HL-60 (cell line): Measurements from ENCODE around the gene TERT.
"Not testable (repeated sequence)": the region's sequence is repeated elsewhere in the genome, so short reads cannot be mapped to it uniquely, and the experiment has no call there.

Experiments used
- DNase-seq, 2 experiments: peaks; one replicate each; pipeline ENCODE4 v3.0.0-alpha.2; 2010 to 2020; ENCODE audit warnings: low read depth in 1 of 2, low spot score in 1 of 2
- H3K27ac ChIP-seq: fragments of 250-450 bp; sonication (Bioruptor Pico); replicated peaks from 2 replicates; pipeline ENCODE4 v1.5.1; 2020; ENCODE audit warnings: mild to moderate bottlenecking, moderate library complexity
- H3K27me3 ChIP-seq: fragments of 250-450 bp; sonication (Bioruptor Pico); 2 replicates; pipeline ENCODE4 v1.5.1; 2021; ENCODE audit warnings: mild to moderate bottlenecking, moderate library complexity; ENCODE audit not compliant: insufficient read depth, poor library complexity, severe bottlenecking
- H3K4me3 ChIP-seq: replicated peaks from 2 replicates; pipeline ENCODE4 v1.5.1; 2011; ENCODE audit warnings: mild to moderate bottlenecking, control low read depth, low read length; ENCODE audit not compliant: insufficient read depth
- GABPA ChIP-seq: IDR thresholded peaks from 2 replicates; pipeline ENCODE4 v1.6.1; 2012; ENCODE audit warnings: low read depth
- POLR2AphosphoS5 ChIP-seq: IDR thresholded peaks from 2 replicates; pipeline ENCODE4 v1.6.1; 2012; ENCODE audit warnings: low read depth
- SPI1 ChIP-seq: IDR thresholded peaks from 2 replicates; pipeline ENCODE4 v1.6.1; 2012; ENCODE audit warnings: low read depth, mild to moderate bottlenecking, borderline replicate concordance
- TF ChIP-seq, protein P1 (sequence below): IDR thresholded peaks from 2 replicates; pipeline ENCODE4 v1.6.1; 2012; ENCODE audit warnings: low read depth; ENCODE audit not compliant: insufficient replicate concordance
- TF ChIP-seq, protein P2 (sequence below): IDR thresholded peaks from one replicate; pipeline ENCODE4 v1.5.1; 2011; ENCODE audit warnings: low read length, control low read depth, inconsistent platforms; ENCODE audit not compliant: insufficient read depth

The TERT gene

DNA sequence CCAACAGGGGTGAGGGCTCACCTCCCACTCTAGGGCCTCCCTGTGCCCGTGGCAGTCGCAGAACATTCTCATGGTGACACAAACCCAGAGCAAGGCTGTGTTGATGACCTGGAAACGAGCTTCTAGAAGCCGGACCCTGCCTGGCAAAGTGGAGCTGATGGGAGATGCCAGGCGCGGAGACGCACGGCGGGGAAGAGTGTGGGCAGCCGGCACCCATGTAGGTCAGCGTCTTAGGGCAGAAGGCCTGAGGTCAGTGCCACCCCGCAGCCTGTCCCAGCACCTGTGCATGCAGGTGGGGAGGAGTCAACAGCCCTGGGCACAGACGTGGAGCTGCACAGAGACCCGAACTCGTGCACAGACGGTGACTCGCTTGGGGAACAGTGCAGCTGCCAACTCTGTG, 64.3 kb downstream of the TERT start:
- no peak overlapping the region for H3K27ac ChIP-seq
- no peak for DNase-seq
- TF ChIP-seq, protein P1, sequence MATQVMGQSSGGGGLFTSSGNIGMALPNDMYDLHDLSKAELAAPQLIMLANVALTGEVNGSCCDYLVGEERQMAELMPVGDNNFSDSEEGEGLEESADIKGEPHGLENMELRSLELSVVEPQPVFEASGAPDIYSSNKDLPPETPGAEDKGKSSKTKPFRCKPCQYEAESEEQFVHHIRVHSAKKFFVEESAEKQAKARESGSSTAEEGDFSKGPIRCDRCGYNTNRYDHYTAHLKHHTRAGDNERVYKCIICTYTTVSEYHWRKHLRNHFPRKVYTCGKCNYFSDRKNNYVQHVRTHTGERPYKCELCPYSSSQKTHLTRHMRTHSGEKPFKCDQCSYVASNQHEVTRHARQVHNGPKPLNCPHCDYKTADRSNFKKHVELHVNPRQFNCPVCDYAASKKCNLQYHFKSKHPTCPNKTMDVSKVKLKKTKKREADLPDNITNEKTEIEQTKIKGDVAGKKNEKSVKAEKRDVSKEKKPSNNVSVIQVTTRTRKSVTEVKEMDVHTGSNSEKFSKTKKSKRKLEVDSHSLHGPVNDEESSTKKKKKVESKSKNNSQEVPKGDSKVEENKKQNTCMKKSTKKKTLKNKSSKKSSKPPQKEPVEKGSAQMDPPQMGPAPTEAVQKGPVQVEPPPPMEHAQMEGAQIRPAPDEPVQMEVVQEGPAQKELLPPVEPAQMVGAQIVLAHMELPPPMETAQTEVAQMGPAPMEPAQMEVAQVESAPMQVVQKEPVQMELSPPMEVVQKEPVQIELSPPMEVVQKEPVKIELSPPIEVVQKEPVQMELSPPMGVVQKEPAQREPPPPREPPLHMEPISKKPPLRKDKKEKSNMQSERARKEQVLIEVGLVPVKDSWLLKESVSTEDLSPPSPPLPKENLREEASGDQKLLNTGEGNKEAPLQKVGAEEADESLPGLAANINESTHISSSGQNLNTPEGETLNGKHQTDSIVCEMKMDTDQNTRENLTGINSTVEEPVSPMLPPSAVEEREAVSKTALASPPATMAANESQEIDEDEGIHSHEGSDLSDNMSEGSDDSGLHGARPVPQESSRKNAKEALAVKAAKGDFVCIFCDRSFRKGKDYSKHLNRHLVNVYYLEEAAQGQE = no peak
- no peak for TF ChIP-seq POLR2AphosphoS5
- TF ChIP-seq, protein P2, sequence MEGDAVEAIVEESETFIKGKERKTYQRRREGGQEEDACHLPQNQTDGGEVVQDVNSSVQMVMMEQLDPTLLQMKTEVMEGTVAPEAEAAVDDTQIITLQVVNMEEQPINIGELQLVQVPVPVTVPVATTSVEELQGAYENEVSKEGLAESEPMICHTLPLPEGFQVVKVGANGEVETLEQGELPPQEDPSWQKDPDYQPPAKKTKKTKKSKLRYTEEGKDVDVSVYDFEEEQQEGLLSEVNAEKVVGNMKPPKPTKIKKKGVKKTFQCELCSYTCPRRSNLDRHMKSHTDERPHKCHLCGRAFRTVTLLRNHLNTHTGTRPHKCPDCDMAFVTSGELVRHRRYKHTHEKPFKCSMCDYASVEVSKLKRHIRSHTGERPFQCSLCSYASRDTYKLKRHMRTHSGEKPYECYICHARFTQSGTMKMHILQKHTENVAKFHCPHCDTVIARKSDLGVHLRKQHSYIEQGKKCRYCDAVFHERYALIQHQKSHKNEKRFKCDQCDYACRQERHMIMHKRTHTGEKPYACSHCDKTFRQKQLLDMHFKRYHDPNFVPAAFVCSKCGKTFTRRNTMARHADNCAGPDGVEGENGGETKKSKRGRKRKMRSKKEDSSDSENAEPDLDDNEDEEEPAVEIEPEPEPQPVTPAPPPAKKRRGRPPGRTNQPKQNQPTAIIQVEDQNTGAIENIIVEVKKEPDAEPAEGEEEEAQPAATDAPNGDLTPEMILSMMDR = no peak
- no peak for TF ChIP-seq GABPA
- no peak for TF ChIP-seq SPI1
- H3K27me3 ChIP-seq = no peaks in the 10 kb centered on the region
- H3K4me3 ChIP-seq = no peak overlapping the region

DNA sequence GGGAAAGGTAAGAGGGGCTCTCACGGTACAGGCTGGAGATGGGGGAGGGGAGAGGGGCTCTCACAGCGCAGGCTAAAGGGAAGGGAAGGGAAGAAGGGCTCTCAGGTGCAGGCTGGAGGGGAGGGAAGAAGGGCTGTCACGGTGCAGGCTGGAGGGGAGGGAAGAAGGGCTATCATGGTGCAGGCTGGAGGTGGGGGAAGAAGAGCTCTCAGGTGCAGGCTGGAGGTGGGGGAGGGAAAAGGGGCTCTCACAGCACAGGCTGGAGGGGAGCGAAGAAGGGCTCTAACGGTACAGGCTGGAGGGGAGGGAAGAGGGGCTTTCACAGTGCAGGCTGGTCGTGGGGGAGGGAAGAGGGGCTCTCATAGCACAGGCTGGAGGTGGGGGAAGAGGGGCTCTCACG, 65.0 kb downstream of the TERT start:
- TF ChIP-seq SPI1 (no peak), POLR2AphosphoS5 (no peak), GABPA (no peak)
- TF ChIP-seq, protein P2 = no peak
- TF ChIP-seq, protein P1 = no peak
- Histone ChIP-seq H3K27me3 (no peaks in the 10 kb centered on the region), H3K27ac (no peak overlapping the region), H3K4me3 (no peak overlapping the region)
- no peak for DNase-seq

DNA sequence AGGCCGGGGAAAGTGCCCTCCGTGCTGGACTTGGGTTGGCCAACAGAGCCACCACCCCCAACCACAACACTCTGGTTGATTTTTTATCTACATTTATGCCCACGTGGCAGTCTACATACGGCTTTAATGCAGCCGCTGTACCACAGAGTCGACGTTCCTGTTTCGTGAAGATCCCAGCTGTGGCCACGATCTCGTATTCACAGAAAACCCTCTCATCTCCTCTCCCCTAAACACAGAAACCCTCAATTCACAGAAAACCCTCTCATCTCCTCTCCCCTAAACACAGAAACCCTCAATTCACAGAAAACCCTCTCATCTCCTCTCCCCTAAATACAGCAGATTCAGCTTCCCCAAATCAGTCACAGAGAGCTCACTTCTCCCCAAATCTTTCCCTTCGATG, 65.8 kb downstream of the TERT start:
- not testable (repeated sequence) for H3K4me3 ChIP-seq, DNase-seq, H3K27ac ChIP-seq, H3K27me3 ChIP-seq

DNA sequence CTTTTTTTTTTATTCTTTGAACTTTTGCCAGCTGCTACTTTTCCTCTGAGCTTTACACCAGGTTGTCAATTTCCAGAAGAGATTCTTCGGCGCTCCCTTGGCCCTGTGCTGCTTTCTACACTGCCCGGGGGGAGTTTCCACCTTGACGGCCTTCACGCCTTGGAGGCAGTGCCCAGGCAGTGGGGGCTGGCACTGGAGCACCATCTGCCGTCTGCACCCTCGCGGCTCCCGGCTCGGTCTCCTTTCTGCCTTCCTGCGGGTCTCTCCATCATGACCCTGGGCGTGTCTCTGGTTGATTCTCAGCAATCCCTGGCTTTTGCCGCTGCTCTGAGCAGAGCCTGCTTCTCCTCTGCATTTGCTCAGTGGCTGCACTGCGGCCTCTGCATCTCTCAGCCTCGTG, 66.7 kb downstream of the TERT start:
- no peak overlapping the region for H3K27ac ChIP-seq

More for the DNA sequence above, 66.7 kb downstream of the TERT start:
- DNase-seq = no peak
- TF ChIP-seq, protein P1 = no peak
- TF ChIP-seq SPI1 = no peak
- TF ChIP-seq POLR2AphosphoS5 = no peak
- TF ChIP-seq, protein P2 = no peak
- TF ChIP-seq GABPA = no peak
- H3K27me3 ChIP-seq = no peaks in the 10 kb centered on the region
- no peak overlapping the region for H3K4me3 ChIP-seq
